ENCODE measurements around the gene MARCHF2. TPM values are rescaled to one million over a fixed set of nuclear protein-coding genes. Genes with fewer than 3 reads are reported as not detected.
"Not testable (repeated sequence)": the region's sequence is repeated elsewhere in the genome, so short reads cannot be mapped to it uniquely, and the experiment has no call there.

The MARCHF2 gene
- total and polyA plus RNA-seq, 8 donors: 8.8 to 22.6 (median 11.4) TPM

GRCh38 chr19:8373867-8374813 lies 39.0 kb upstream of the MARCHF2 start:
- Histone ChIP-seq H3K27ac (peak overlapping the region; percentile 28 to 64 (median 34)), H3K36me3 (peaks cover 0 to 35% (median 0%) of the 10 kb centered on the region in 3 donors), H3K27me3 (no peaks in the 10 kb centered on the region), H3K9me3 (no peaks in the 10 kb centered on the region), H3K4me1 (peaks cover 0 to 17% (median 3%) of the 10 kb centered on the region in 3 donors), H3K4me3 (no peak overlapping the region)
- 58% methylated on average over 26 of the region's 26 CpGs for WGBS, 2 donors
- intact Hi-C loops (cut with DNase I): no loop called here
- peak; percentile 68 to 96 (median 88) for ATAC-seq
- DNase-seq: peak in 5 of 6 donors; percentile 75 to 93 (median 84)
- FAIRE-seq: no peak
- no peak for TF ChIP-seq CTCF (IDR thresholded peaks at IDR 0.05)

- peak in 2 of 6 donors; percentile 25 to 71 for DNase-seq
- H3K27ac ChIP-seq; H3K9me3 ChIP-seq; H3K27me3 ChIP-seq; FAIRE-seq; ATAC-seq; H3K4me3 ChIP-seq; intact Hi-C loops (cut with DNase I); H3K4me1 ChIP-seq: not testable (repeated sequence)
- peaks cover 0 to 28% (median 0%) of the 10 kb centered on the region in 3 donors for H3K36me3 ChIP-seq
- WGBS, 2 donors: 96 to 97% methylated on average over 26 to 32 of the region's 32 CpGs
Measured at GRCh38 chr19:8375766-8376165, 37.3 kb upstream of the MARCHF2 start.

GRCh38 chr19:8376373-8376974 lies 36.6 kb upstream of the MARCHF2 start:
- peaks cover 0 to 22% (median 0%) of the 10 kb centered on the region in 3 donors for H3K36me3 ChIP-seq
- H3K9me3 ChIP-seq; FAIRE-seq; intact Hi-C loops (cut with DNase I); ATAC-seq; H3K4me1 ChIP-seq; H3K27me3 ChIP-seq; H3K27ac ChIP-seq; H3K4me3 ChIP-seq: not testable (repeated sequence)
- DNase-seq: peak in 1 of 6 donors; percentile 2
- WGBS, 2 donors: 83 to 84% methylated on average over 9 to 10 of the region's 10 CpGs

GRCh38 chr19:8377598-8377997 lies 35.5 kb upstream of the MARCHF2 start:
- WGBS, 2 donors: 30 to 38% methylated on average over 1 of the region's 1 CpG
- Histone ChIP-seq H3K36me3 (peaks cover 0 to 17% (median 0%) of the 10 kb centered on the region in 3 donors), H3K4me1 (peaks cover 0 to 4% (median 3%) of the 10 kb centered on the region in 3 donors), H3K27ac (no peak overlapping the region), H3K4me3 (no peak overlapping the region), H3K9me3 (no peaks in the 10 kb centered on the region), H3K27me3 (no peaks in the 10 kb centered on the region)
- FAIRE-seq (no peak), ATAC-seq (no peak), DNase-seq (peak in 1 of 6 donors; percentile 22)
- intact Hi-C loops (cut with DNase I): no loop called here
- no peak for TF ChIP-seq CTCF (IDR thresholded peaks at IDR 0.05)

GRCh38 chr19:8379156-8379891 lies 33.8 kb upstream of the MARCHF2 start:
- H3K4me1 ChIP-seq; H3K27ac ChIP-seq; H3K36me3 ChIP-seq; H3K4me3 ChIP-seq; H3K9me3 ChIP-seq; DNase-seq; H3K27me3 ChIP-seq; FAIRE-seq; ATAC-seq; intact Hi-C loops (cut with DNase I): not testable (repeated sequence)
- 93 to 95% methylated on average over 13 of the region's 13 CpGs for WGBS, 2 donors

GRCh38 chr19:8384569-8384968 lies 28.5 kb upstream of the MARCHF2 start:
- 76 to 94% methylated on average over 4 of the region's 4 CpGs for WGBS, 2 donors
- H3K4me3 ChIP-seq; ATAC-seq; H3K36me3 ChIP-seq; FAIRE-seq; intact Hi-C loops (cut with DNase I); H3K9me3 ChIP-seq; DNase-seq; H3K27ac ChIP-seq; H3K27me3 ChIP-seq: not testable (repeated sequence)
- H3K4me1 ChIP-seq: peaks cover 9 to 36% (median 23%) of the 10 kb centered on the region in 3 donors

GRCh38 chr19:8385103-8385502 lies 28.0 kb upstream of the MARCHF2 start:
- H3K36me3 ChIP-seq; FAIRE-seq; DNase-seq; H3K4me3 ChIP-seq; ATAC-seq; H3K9me3 ChIP-seq; intact Hi-C loops (cut with DNase I); H3K27me3 ChIP-seq: not testable (repeated sequence)
- peaks cover 9 to 36% (median 23%) of the 10 kb centered on the region in 3 donors for H3K4me1 ChIP-seq
- peak overlapping the region in 1 of 4 donors; percentile 62 for H3K27ac ChIP-seq
- WGBS, 2 donors: 28 to 31% methylated on average over 2 of the region's 2 CpGs

GRCh38 chr19:8385566-8385965 lies 27.5 kb upstream of the MARCHF2 start:
- intact Hi-C loops (cut with DNase I); ATAC-seq; H3K9me3 ChIP-seq; FAIRE-seq; DNase-seq; H3K4me3 ChIP-seq; H3K36me3 ChIP-seq; H3K27me3 ChIP-seq: not testable (repeated sequence)
- H3K27ac ChIP-seq: peak overlapping the region in 3 of 4 donors; percentile 6 to 62 (median 39)
- H3K4me1 ChIP-seq: peaks cover 9 to 36% (median 23%) of the 10 kb centered on the region in 3 donors
- WGBS, 2 donors: 25 to 30% methylated on average over 3 of the region's 3 CpGs

GRCh38 chr19:8386419-8386818 lies 26.7 kb upstream of the MARCHF2 start:
- WGBS, 2 donors: 84 to 94% methylated on average over 9 of the region's 9 CpGs
- DNase-seq; FAIRE-seq; ATAC-seq; H3K4me3 ChIP-seq; H3K9me3 ChIP-seq; H3K36me3 ChIP-seq; H3K27me3 ChIP-seq; intact Hi-C loops (cut with DNase I): not testable (repeated sequence)
- H3K4me1 ChIP-seq: peaks cover 14 to 40% (median 28%) of the 10 kb centered on the region in 3 donors
- peak overlapping the region in 2 of 4 donors; percentile 6 to 62 for H3K27ac ChIP-seq
